A673 (cell line): ENCODE measurements around the gene TRPM3.

Experiments used
- CTCF ChIP-seq: fragments of 300-800, 200-600 bp; sonication (generic); conservative IDR thresholded peaks from 2 replicates; pipeline ENCODE4 v1.5.1; 2017; ENCODE audit warnings: low read depth, mild to moderate bottlenecking, antibody characterized with exemption, low read length, moderate library complexity, mixed read lengths
- EZH2 ChIP-seq: fragments of 200-600 bp; sonication (generic); IDR thresholded peaks from 2 replicates; pipeline ENCODE4 v1.6.1; 2017; ENCODE audit warnings: borderline replicate concordance, low read depth, mild to moderate bottlenecking, mixed read lengths, antibody characterized with exemption, low read length; ENCODE audit not compliant: poor library complexity, severe bottlenecking

- TF ChIP-seq CTCF, result no peak
- no peak for TF ChIP-seq EZH2
These were observed 318.5 kb downstream of the TRPM3 start for GRCh38 chr9:70802758-70803436.
